ENCODE data around the gene ZBP1.
A peak's percentile ranks its signal among the peaks of the same experiment; 100 is the strongest.

Gene ZBP1

GRCh38 chr20:57657535-57658446, 37.6 kb upstream of the ZBP1 start:
- DNase-seq, result no peak

- DNase-seq, result no peak
Measured at GRCh38 chr20:57656821-57657534, 36.8 kb upstream of the ZBP1 start.

GRCh38 chr20:57656252-57656820, 36.1 kb upstream of the ZBP1 start:
- DNase-seq, result no peak

GRCh38 chr20:57655809-57656155, 35.6 kb upstream of the ZBP1 start:
- no peak for DNase-seq

- no peak for DNase-seq
Measured at GRCh38 chr20:57654998-57655808, 35.0 kb upstream of the ZBP1 start.

GRCh38 chr20:57654363-57654997, 34.3 kb upstream of the ZBP1 start:
- peak; percentile 2 to 3 for DNase-seq

GRCh38 chr20:57653910-57654309, 33.7 kb upstream of the ZBP1 start:
- DNase-seq, result no peak

GRCh38 chr20:57653546-57653900, 33.3 kb upstream of the ZBP1 start:
- DNase-seq, result no peak

- DNase-seq, result no peak
Measured at GRCh38 chr20:57652606-57653545, 32.6 kb upstream of the ZBP1 start.

- no peak for DNase-seq
Measured at GRCh38 chr20:57651881-57652605, 31.8 kb upstream of the ZBP1 start.

- DNase-seq, result no peak
Measured at GRCh38 chr20:57650756-57651483, 30.7 kb upstream of the ZBP1 start.

- DNase-seq, result no peak
Measured at GRCh38 chr20:57650266-57650665, 30.0 kb upstream of the ZBP1 start.

GRCh38 chr20:57649617-57650015, 29.4 kb upstream of the ZBP1 start:
- DNase-seq, result no peak

GRCh38 chr20:57648878-57649616, 28.8 kb upstream of the ZBP1 start:
- no peak for DNase-seq

- no peak for DNase-seq
Measured at GRCh38 chr20:57647933-57648785, 27.9 kb upstream of the ZBP1 start.

GRCh38 chr20:57647006-57647932, 27.0 kb upstream of the ZBP1 start:
- no peak for DNase-seq

- no peak for DNase-seq
Measured at GRCh38 chr20:57638895-57639236, 18.6 kb upstream of the ZBP1 start.
